ENCODE results near the gene OR6C70. TPM values are rescaled to one million over a fixed set of nuclear protein-coding genes. Genes with fewer than 3 reads are reported as not detected.
"Not testable (repeated sequence)": the region's sequence is repeated elsewhere in the genome, so short reads cannot be mapped to it uniquely, and the experiment has no call there.

The OR6C70 gene
- total RNA-seq, 2 donors from 2014 or later = not detected

DNA sequence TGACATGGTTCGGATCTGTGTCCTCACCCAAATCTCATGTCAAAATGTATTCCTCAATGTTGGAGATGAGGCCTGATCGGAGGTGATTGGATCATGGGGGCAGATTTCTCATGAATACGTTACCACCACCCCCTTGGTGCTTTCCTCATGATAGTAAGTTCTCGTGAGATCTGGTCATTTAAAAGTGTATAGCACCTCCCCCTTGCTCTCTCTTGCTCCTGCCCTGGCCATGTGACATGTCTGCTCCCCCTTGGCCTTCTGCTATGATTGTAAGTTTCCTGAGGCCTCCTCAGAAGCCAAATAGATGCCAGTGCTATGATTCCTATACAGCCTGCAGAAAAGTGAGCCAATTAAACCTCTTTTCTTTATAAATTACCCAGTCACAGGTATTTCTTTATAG is 29.3 kb upstream of the OR6C70 start:
- DNase-seq = no peak
- Histone ChIP-seq H3K27ac (no peak overlapping the region), H3K9me3 (no peaks in the 10 kb centered on the region), H3K36me3 (no peaks in the 10 kb centered on the region), H3K9ac (ENCODE audit: low read depth in 2 of 2, low read length in 2 of 2) (no peak overlapping the region), H3K27me3 (no peaks in the 10 kb centered on the region), H3K4me3 (no peak overlapping the region), H3K4me1 (no peaks in the 10 kb centered on the region)
- intact Hi-C loops (cut with DNase I) = no loop called here
- TF ChIP-seq, protein P1, sequence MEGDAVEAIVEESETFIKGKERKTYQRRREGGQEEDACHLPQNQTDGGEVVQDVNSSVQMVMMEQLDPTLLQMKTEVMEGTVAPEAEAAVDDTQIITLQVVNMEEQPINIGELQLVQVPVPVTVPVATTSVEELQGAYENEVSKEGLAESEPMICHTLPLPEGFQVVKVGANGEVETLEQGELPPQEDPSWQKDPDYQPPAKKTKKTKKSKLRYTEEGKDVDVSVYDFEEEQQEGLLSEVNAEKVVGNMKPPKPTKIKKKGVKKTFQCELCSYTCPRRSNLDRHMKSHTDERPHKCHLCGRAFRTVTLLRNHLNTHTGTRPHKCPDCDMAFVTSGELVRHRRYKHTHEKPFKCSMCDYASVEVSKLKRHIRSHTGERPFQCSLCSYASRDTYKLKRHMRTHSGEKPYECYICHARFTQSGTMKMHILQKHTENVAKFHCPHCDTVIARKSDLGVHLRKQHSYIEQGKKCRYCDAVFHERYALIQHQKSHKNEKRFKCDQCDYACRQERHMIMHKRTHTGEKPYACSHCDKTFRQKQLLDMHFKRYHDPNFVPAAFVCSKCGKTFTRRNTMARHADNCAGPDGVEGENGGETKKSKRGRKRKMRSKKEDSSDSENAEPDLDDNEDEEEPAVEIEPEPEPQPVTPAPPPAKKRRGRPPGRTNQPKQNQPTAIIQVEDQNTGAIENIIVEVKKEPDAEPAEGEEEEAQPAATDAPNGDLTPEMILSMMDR (IDR thresholded peaks at IDR 0.05) = no peak

DNA sequence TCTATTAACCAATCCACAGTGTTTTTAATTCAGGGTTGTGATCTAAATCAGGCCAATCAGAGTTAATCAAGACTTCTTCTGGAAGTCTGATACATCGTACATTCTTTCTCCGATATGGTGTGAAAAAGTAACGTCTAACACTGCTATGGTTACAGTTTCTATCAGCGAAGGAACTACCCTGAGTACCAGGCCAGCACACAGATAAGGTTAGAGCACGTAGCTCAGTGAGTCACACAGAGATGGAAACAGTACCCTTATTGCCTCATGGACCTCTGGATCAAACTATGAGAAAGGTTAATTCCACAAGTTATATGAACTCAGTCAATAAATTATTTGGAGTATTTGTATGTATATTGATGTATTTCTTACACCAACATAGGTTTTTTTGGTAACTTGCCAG is 25.6 kb upstream of the OR6C70 start:
- DNase-seq = no peak
- intact Hi-C loops (cut with DNase I) = no loop called here
- Histone ChIP-seq H3K4me1 (no peaks in the 10 kb centered on the region), H3K9ac (ENCODE audit: low read depth in 2 of 2, low read length in 2 of 2) (no peak overlapping the region), H3K9me3 (no peaks in the 10 kb centered on the region), H3K36me3 (no peaks in the 10 kb centered on the region), H3K27ac (no peak overlapping the region), H3K4me3 (no peak overlapping the region), H3K27me3 (no peaks in the 10 kb centered on the region)
- TF ChIP-seq, protein P1 (IDR thresholded peaks at IDR 0.05) = no peak

DNA sequence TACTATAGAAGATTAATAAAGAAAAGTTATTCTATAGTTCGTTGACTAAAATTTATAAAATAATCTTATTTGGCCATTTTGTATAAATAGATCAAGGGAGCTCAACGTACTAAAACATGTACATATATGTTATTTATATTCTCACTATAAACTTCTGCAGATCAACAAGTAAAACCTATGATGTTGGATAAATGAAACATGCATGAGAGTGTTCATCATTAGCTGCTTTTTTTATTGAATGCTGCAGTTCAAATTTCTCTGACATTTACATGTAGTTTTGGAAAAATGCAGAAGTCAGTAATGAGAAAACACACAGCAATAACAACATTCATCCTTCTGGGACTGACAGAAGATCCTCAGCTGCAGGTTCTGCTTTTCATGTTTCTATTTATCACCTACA is 22.1 kb upstream of the OR6C70 start, which contains the start of gene OR6C68:
Gene OR6C68, plus strand, starts transcription at position 301 of the 400 bp plus-strand sequence. Its CDS starts 0 bp downstream, at position 301.
- intact Hi-C loops (cut with DNase I) = no loop called here
- no peak within 1 kb of the TSS for H3K4me3 ChIP-seq
- H3K9me3 ChIP-seq = no peaks in the 10 kb centered on the region
- H3K27me3 ChIP-seq = no peaks in the 10 kb centered on the region
- H3K9ac ChIP-seq (ENCODE audit: low read depth in 2 of 2, low read length in 2 of 2) = no peak within 1 kb of the TSS
- TF ChIP-seq, protein P1 (IDR thresholded peaks at IDR 0.05) = no peak
- no peaks in the 10 kb centered on the region for H3K4me1 ChIP-seq
- no peak within 1 kb of the TSS for H3K27ac ChIP-seq
- no peaks in the 10 kb centered on the region for H3K36me3 ChIP-seq
- no peak for DNase-seq

- H3K27me3 ChIP-seq; H3K4me3 ChIP-seq; H3K4me1 ChIP-seq; intact Hi-C loops (cut with DNase I); H3K9ac ChIP-seq (ENCODE audit: low read depth in 2 of 2, low read length in 2 of 2); H3K36me3 ChIP-seq; H3K9me3 ChIP-seq; H3K27ac ChIP-seq; DNase-seq: not testable (repeated sequence)
Observed at GRCh38 chr12:55484284-55484683, 14.3 kb upstream of the OR6C70 start.

DNA sequence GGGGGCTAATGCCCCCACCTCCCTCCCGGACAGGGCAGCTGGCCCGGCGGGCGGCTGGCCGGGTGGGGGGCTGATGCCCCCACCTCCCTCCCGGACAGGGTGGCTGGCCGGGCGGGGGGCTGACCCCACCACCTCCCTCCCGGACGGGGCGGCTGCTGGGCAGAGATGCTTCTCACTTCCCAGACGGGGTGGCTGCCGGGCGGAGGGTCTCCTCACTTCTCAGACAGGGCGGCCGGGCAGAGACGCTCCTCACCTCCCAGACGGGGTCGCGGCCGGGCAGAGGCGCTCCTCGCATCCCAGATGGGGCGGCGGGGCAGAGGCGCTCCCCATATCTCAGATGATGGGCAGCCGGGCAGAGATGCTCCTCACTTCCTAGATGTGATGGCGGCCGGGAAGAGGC is 9.2 kb upstream of the OR6C70 start:
- DNase-seq; H3K27ac ChIP-seq; intact Hi-C loops (cut with DNase I); H3K4me3 ChIP-seq; H3K36me3 ChIP-seq; H3K9ac ChIP-seq (ENCODE audit: low read depth in 2 of 2, low read length in 2 of 2); H3K27me3 ChIP-seq; H3K4me1 ChIP-seq; H3K9me3 ChIP-seq: not testable (repeated sequence)

DNA sequence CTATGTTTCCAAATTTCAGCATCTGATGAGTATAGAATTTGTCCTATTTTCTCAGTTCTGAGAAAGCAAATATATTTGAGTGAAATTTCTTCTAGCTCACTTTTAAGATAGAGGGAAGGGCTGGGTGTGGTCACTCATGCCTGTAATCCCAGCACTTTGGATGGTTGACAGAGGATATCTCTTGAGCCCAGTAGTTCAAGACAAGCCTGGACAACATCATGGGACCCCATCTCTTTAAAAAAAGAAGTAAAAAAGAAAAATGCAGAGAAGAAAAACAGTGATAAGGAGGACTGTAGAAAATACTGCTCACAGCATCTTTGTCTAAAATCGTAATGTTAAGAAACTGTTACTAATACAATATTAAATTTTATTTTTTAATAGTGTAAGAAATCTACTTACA is 2.3 kb upstream of the OR6C70 start:
- no peaks in the 10 kb centered on the region for H3K27me3 ChIP-seq
- H3K36me3 ChIP-seq = no peaks in the 10 kb centered on the region
- no peak overlapping the region for H3K9ac ChIP-seq (ENCODE audit: low read depth in 2 of 2, low read length in 2 of 2)
- H3K27ac ChIP-seq = no peak overlapping the region
- DNase-seq = no peak
- H3K9me3 ChIP-seq = no peaks in the 10 kb centered on the region
- no peaks in the 10 kb centered on the region for H3K4me1 ChIP-seq
- intact Hi-C loops (cut with DNase I) = no loop called here
- no peak overlapping the region for H3K4me3 ChIP-seq
- TF ChIP-seq, protein P1 (IDR thresholded peaks at IDR 0.05) = no peak

GRCh38 chr12:55469291-55469690 is 647 bp downstream of the OR6C70 start:
- TF ChIP-seq, protein P1 (IDR thresholded peaks at IDR 0.05) = no peak
- Histone ChIP-seq H3K9ac (ENCODE audit: low read depth in 2 of 2, low read length in 2 of 2) (no peak overlapping the region), H3K4me1 (no peaks in the 10 kb centered on the region), H3K27me3 (no peaks in the 10 kb centered on the region), H3K4me3 (no peak overlapping the region), H3K9me3 (no peaks in the 10 kb centered on the region), H3K36me3 (no peaks in the 10 kb centered on the region), H3K27ac (no peak overlapping the region)
- intact Hi-C loops (cut with DNase I) = no loop called here
- DNase-seq = no peak
